ENCODE results near the gene RUNX3. TPM values are rescaled to one million over a fixed set of nuclear protein-coding genes. Genes with fewer than 3 reads are reported as not detected.
"Not testable (repeated sequence)": the region's sequence is repeated elsewhere in the genome, so short reads cannot be mapped to it uniquely, and the experiment has no call there.

Gene RUNX3
- 1 to 10 TPM; 1.1 to 5.4 (median 3.6) TPM for polyA plus RNA-seq
- long read RNA-seq, donor 1 = 0 reads
- long read RNA-seq, donor 2 = 0 reads
- long read RNA-seq, donor 3, partial matches to known transcripts = 0 of 1 reads
- long read RNA-seq, donor 3, other reads (novel, unspliced or antisense) = 0 of 1 reads
- long read RNA-seq, donor 4 = 0 reads
- long read RNA-seq, donor 5 = 0 reads
- long read RNA-seq, donor 6, full-length matches to known transcripts = 1 of 1 reads
- long read RNA-seq, donor 6, partial matches to known transcripts = 0 of 1 reads
- long read RNA-seq, donor 6, other reads (novel, unspliced or antisense) = 0 of 1 reads
- long read RNA-seq, donor 7 = 0 reads
- long read RNA-seq, donor 8 = 0 reads
- long read RNA-seq, donor 9, partial matches to known transcripts = 0 of 1 reads
- long read RNA-seq, donor 9, other reads (novel, unspliced or antisense) = 0 of 1 reads
- long read RNA-seq, donor 10, partial matches to known transcripts = 0 of 1 reads
- long read RNA-seq, donor 10, other reads (novel, unspliced or antisense) = 0 of 1 reads

DNA sequence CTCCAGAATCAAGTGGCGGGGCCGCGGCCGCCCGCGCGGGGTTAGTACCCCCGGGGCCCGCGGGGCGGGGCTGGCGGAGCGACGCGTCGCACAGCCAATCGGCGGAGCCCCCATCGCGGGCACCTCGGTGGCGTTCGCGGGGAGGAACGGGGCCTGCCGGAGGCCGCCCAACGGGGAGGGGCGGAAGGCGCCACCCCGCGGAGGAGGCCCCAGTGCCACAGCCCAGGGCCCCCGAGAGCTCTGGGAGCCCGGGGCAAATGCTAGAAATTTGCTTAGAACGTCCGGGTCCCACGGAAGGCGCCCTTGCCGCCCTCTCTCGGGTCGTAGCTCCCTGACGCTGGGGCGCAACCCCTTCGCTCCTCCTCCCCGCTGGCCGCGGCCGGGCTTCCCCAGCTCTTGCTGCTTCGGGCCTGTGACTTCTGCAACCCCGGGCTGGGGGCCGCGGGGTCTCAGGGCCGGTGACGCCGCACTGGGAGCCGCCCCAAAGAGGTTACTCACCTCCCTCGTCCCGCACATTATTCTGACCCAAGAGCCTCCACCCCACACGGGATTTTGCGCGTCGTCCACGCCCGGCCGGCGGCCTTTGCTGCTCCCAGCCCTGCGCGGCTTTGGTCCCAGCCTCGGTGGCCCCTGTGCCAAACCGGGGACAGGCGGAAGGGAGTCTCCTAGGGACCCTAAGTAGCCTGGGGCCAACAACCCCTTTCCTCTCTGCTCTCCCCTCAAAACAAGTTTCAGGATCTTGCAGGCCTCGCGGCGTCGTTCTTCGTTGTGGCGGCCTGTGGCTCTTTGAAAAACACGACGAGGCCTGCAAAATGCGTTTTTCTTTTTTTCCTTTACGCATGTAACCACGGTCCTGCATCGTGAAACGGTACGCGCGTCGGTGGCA lies at the start of gene RUNX3:
RUNX3 (minus strand) TSS at position 17 of the 886 bp plus-strand sequence. CDS start 408 bp downstream, outside the sequence.
- Histone ChIP-seq H3K36me3 (ENCODE audit: control insufficient read depth in 3 of 3, insufficient read depth in 2 of 3, low read depth in 1 of 3, low read length in 3 of 3) (peaks cover 0 to 3% (median 0%) of the 10 kb centered on the region in 3 donors), H3K9me3 (ENCODE audit: control insufficient read depth in 2 of 2, insufficient read depth in 1 of 2, low read depth in 1 of 2, low read length in 1 of 2) (peaks cover 0 to 6% of the 10 kb centered on the region in 2 donors), H3K27me3 (ENCODE audit: control insufficient read depth in 3 of 3, insufficient read depth in 3 of 3, low read length in 3 of 3) (peaks cover 9 to 95% (median 37%) of the 10 kb centered on the region in 3 donors), H3K4me1 (ENCODE audit: control insufficient read depth in 3 of 3, insufficient read depth in 2 of 3, low read depth in 1 of 3, low read length in 2 of 3) (peaks cover 3 to 50% (median 3%) of the 10 kb centered on the region in 3 donors), H3K27ac (ENCODE audit: low read depth in 1 of 3, low read length in 2 of 3) (peak within 1 kb of the TSS in 2 of 3 donors; percentile 58 to 85), H3K4me3 (ENCODE audit: low read depth in 1 of 3, low read length in 3 of 3) (peak within 1 kb of the TSS; percentile 24 to 65 (median 47))
- 3 to 8% (median 7%) methylated on average over 45 to 88 of the region's 88 CpGs for WGBS, 3 donors
- DNase-seq (peak; percentile 49 to 59), FAIRE-seq (no peak)

DNA sequence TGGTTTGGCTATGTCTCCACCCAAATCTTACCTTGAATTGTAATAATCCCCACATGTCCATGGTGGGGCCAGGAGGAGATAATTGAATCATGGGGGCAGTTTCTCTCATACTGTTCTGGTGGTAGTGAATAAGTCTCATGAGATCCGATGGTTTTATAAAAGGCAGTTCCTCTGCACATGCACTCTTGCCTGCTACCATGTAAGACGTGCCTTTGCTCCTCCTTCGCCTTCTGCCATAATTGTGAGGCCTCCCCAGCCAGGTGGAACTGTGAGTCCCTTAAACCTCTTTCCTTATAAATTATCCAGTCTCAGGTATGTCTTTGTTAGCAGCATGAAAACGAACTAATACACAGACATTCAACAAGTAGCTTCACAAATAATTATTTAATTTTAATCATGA lies 49.2 kb upstream of the RUNX3 start:
- H3K4me1 ChIP-seq (ENCODE audit: control insufficient read depth in 3 of 3, insufficient read depth in 2 of 3, low read depth in 1 of 3, low read length in 2 of 3); DNase-seq; FAIRE-seq; H3K27ac ChIP-seq (ENCODE audit: low read depth in 1 of 3, low read length in 2 of 3); H3K36me3 ChIP-seq (ENCODE audit: control insufficient read depth in 3 of 3, insufficient read depth in 2 of 3, low read depth in 1 of 3, low read length in 3 of 3); H3K4me3 ChIP-seq (ENCODE audit: low read depth in 1 of 3, low read length in 3 of 3); H3K27me3 ChIP-seq (ENCODE audit: control insufficient read depth in 3 of 3, insufficient read depth in 3 of 3, low read length in 3 of 3): not testable (repeated sequence)
- H3K9me3 ChIP-seq (ENCODE audit: control insufficient read depth in 2 of 2, insufficient read depth in 1 of 2, low read depth in 1 of 2, low read length in 1 of 2) = peaks cover 0 to 14% of the 10 kb centered on the region in 2 donors
- 77 to 88% (median 85%) methylated on average over 4 of the region's 4 CpGs for WGBS, 3 donors

DNA sequence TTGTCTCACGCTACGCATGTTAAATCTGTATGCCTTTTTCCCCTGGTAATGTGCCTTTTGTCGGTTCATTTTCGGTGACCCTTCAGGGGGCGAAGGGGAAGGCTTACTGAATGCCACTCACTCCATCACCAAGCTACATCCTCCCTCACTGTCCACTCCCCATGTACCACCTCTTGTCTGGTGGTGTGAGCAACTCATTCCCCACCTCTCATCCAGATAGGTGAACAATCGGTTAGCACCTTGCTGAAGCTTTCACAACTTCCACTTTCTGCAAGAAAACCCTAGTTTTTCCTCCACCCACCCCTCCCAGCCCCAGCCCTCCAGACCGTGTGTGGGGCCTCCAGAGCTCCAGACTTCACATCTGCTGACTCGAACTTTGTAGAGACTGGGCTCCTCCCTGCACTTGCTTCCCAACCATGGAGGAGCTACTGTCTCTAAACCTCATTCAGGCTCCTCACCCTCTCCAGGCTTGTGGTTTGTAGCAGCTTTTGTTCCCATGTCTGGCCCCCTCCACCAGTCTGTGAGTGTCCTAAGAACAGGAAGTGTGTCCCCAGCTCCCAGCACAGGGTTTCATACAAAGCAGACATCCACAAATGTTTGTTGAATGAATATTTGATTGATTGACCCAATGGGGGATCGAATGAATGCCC lies 48.4 kb upstream of the RUNX3 start:
- WGBS, 3 donors = 61 to 68% (median 66%) methylated on average over 9 of the region's 9 CpGs
- H3K4me3 ChIP-seq (ENCODE audit: low read depth in 1 of 3, low read length in 3 of 3) = no peak overlapping the region
- H3K27me3 ChIP-seq (ENCODE audit: control insufficient read depth in 3 of 3, insufficient read depth in 3 of 3, low read length in 3 of 3) = peaks cover 0 to 4% (median 0%) of the 10 kb centered on the region in 3 donors
- no peaks in the 10 kb centered on the region for H3K4me1 ChIP-seq (ENCODE audit: control insufficient read depth in 3 of 3, insufficient read depth in 2 of 3, low read depth in 1 of 3, low read length in 2 of 3)
- FAIRE-seq (no peak), DNase-seq (no peak)
- peaks cover 0 to 20% of the 10 kb centered on the region in 2 donors for H3K9me3 ChIP-seq (ENCODE audit: control insufficient read depth in 2 of 2, insufficient read depth in 1 of 2, low read depth in 1 of 2, low read length in 1 of 2)
- H3K27ac ChIP-seq (ENCODE audit: low read depth in 1 of 3, low read length in 2 of 3) = no peak overlapping the region
- no peaks in the 10 kb centered on the region for H3K36me3 ChIP-seq (ENCODE audit: control insufficient read depth in 3 of 3, insufficient read depth in 2 of 3, low read depth in 1 of 3, low read length in 3 of 3)

DNA sequence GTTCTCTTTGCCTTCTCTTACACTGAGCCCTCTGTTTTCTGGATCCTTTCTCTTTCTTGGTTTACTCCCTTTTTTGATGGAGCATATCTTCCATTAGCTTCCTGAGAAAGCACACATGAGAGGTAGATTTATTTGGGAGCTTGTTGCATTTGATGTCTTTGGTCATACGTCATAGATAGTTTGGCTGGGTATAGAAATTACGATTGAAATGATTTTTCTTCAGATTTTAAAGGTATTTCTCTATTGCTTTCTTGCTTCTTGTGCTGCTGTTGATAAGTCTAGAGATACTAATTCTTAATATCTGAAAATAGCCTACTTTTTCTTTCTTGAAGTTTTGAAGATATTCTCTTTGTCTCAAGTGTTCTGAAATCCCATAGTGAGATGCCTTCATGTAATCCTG lies 45.3 kb upstream of the RUNX3 start:
- WGBS, 3 donors = 87 to 94% (median 88%) methylated on average over 2 of the region's 2 CpGs
- Histone ChIP-seq H3K36me3 (ENCODE audit: control insufficient read depth in 3 of 3, insufficient read depth in 2 of 3, low read depth in 1 of 3, low read length in 3 of 3) (no peaks in the 10 kb centered on the region), H3K27me3 (ENCODE audit: control insufficient read depth in 3 of 3, insufficient read depth in 3 of 3, low read length in 3 of 3) (peaks cover 0 to 23% (median 2%) of the 10 kb centered on the region in 3 donors), H3K4me3 (ENCODE audit: low read depth in 1 of 3, low read length in 3 of 3) (no peak overlapping the region), H3K27ac (ENCODE audit: low read depth in 1 of 3, low read length in 2 of 3) (no peak overlapping the region), H3K4me1 (ENCODE audit: control insufficient read depth in 3 of 3, insufficient read depth in 2 of 3, low read depth in 1 of 3, low read length in 2 of 3) (no peaks in the 10 kb centered on the region), H3K9me3 (ENCODE audit: control insufficient read depth in 2 of 2, insufficient read depth in 1 of 2, low read depth in 1 of 2, low read length in 1 of 2) (peaks cover 0 to 20% of the 10 kb centered on the region in 2 donors)
- FAIRE-seq (no peak), DNase-seq (no peak)

DNA sequence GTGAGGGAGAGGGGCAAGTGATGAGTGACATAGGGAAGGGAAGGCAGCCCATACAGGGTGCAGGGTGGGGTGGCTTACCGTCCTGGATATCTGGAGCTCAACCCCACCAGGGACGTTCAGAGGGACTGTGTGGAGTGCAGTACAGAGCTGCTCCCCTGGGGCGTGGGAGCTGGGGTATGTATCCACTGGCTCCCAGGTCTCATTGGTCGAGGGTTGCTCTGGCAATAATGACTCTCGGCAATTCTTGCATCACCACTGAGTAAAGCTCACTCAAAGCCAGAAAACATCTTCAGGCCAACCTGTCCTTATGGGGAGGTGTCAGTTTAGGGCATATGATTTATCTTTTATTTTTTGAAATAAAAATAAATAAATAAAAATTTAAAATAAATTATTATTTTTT lies 43.2 kb upstream of the RUNX3 start:
- H3K4me1 ChIP-seq (ENCODE audit: control insufficient read depth in 3 of 3, insufficient read depth in 2 of 3, low read depth in 1 of 3, low read length in 2 of 3) = no peaks in the 10 kb centered on the region
- H3K36me3 ChIP-seq (ENCODE audit: control insufficient read depth in 3 of 3, insufficient read depth in 2 of 3, low read depth in 1 of 3, low read length in 3 of 3) = no peaks in the 10 kb centered on the region
- H3K9me3 ChIP-seq (ENCODE audit: control insufficient read depth in 2 of 2, insufficient read depth in 1 of 2, low read depth in 1 of 2, low read length in 1 of 2) = peaks cover 0 to 20% of the 10 kb centered on the region in 2 donors
- no peak overlapping the region for H3K4me3 ChIP-seq (ENCODE audit: low read depth in 1 of 3, low read length in 3 of 3)
- WGBS, 3 donors = 56 to 78% (median 71%) methylated on average over 5 of the region's 5 CpGs
- no peak for DNase-seq
- H3K27ac ChIP-seq (ENCODE audit: low read depth in 1 of 3, low read length in 2 of 3) = no peak overlapping the region
- H3K27me3 ChIP-seq (ENCODE audit: control insufficient read depth in 3 of 3, insufficient read depth in 3 of 3, low read length in 3 of 3) = peaks cover 0 to 31% (median 3%) of the 10 kb centered on the region in 3 donors
- FAIRE-seq = no peak

DNA sequence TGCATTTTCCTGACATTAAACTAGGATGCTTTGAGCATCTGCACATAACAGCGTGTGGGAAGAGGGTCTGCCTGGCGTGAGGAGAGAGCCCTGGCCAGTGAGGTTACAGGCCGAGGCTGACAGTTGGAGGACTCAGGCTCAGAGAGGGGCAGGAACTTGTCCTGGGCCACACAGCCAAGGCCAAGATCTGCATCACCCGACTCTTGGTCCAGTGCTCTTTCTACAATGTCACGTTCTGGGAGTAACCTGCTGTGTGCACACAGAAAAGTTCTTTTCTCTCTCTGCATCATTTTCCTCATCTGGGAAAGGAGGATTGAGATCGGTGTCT lies 42.8 kb upstream of the RUNX3 start:
- peaks cover 0 to 31% (median 3%) of the 10 kb centered on the region in 3 donors for H3K27me3 ChIP-seq (ENCODE audit: control insufficient read depth in 3 of 3, insufficient read depth in 3 of 3, low read length in 3 of 3)
- H3K9me3 ChIP-seq (ENCODE audit: control insufficient read depth in 2 of 2, insufficient read depth in 1 of 2, low read depth in 1 of 2, low read length in 1 of 2) = peaks cover 0 to 20% of the 10 kb centered on the region in 2 donors
- DNase-seq (no peak), FAIRE-seq (no peak)
- no peak overlapping the region for H3K27ac ChIP-seq (ENCODE audit: low read depth in 1 of 3, low read length in 2 of 3)
- 81 to 89% (median 83%) methylated on average over 6 of the region's 6 CpGs for WGBS, 3 donors
- no peaks in the 10 kb centered on the region for H3K36me3 ChIP-seq (ENCODE audit: control insufficient read depth in 3 of 3, insufficient read depth in 2 of 3, low read depth in 1 of 3, low read length in 3 of 3)
- H3K4me1 ChIP-seq (ENCODE audit: control insufficient read depth in 3 of 3, insufficient read depth in 2 of 3, low read depth in 1 of 3, low read length in 2 of 3) = no peaks in the 10 kb centered on the region
- no peak overlapping the region for H3K4me3 ChIP-seq (ENCODE audit: low read depth in 1 of 3, low read length in 3 of 3)

DNA sequence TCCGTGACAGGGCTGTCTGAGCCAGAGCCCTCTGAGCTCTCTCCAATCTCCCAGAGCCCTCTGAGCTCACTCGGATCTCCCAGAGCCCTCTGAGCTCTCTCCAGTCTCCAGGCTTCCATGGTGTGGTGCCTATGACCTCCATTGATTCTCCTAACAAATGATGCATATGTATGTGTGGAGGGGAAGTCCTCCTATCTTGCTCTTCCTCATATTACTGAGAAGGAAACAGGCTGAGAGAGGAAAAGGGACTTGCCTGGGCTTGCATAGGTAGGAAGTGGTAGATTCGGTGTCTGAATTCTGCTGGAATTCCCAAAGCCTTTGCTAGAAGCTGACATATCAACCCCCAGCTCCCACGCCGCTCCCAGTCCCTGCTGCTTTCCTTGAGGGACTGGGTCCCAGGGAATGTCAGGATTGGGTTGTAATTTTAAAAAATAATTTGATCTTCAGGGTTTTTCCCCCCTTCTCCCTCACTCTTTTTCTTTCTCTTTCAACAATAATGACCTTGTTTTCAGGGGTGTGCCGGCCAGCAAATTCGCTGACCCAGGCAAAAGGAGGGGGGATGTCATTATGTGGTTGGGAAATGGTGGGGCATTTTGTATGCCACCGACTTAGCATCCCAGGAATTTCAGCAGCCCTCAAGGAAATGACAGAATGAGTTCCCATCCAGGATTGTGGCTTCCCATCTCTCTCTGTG lies 42.3 kb upstream of the RUNX3 start:
- Histone ChIP-seq H3K36me3 (ENCODE audit: control insufficient read depth in 3 of 3, insufficient read depth in 2 of 3, low read depth in 1 of 3, low read length in 3 of 3) (no peaks in the 10 kb centered on the region), H3K9me3 (ENCODE audit: control insufficient read depth in 2 of 2, insufficient read depth in 1 of 2, low read depth in 1 of 2, low read length in 1 of 2) (peaks cover 0 to 20% of the 10 kb centered on the region in 2 donors), H3K4me1 (ENCODE audit: control insufficient read depth in 3 of 3, insufficient read depth in 2 of 3, low read depth in 1 of 3, low read length in 2 of 3) (no peaks in the 10 kb centered on the region), H3K27me3 (ENCODE audit: control insufficient read depth in 3 of 3, insufficient read depth in 3 of 3, low read length in 3 of 3) (peaks cover 0 to 31% (median 3%) of the 10 kb centered on the region in 3 donors), H3K27ac (ENCODE audit: low read depth in 1 of 3, low read length in 2 of 3) (no peak overlapping the region), H3K4me3 (ENCODE audit: low read depth in 1 of 3, low read length in 3 of 3) (no peak overlapping the region)
- no peak for FAIRE-seq
- DNase-seq = no peak
- 60 to 65% (median 64%) methylated on average over 8 of the region's 8 CpGs for WGBS, 3 donors

Data from small intestine (tissue), 16 donors.